ENCODE data around the gene COPS7B. TPM values are rescaled to one million over a fixed set of nuclear protein-coding genes. Genes with fewer than 3 reads are reported as not detected.

Gene COPS7B
- total RNA-seq (10 to 100 TPM; 27.6 to 29.9 TPM), total RNA-seq (18.0 to 52.5 (median 32.6) reads per million in 172 experiments)
- polyA plus RNA-seq (2013, experiment 1 of 2), result 36.0 TPM
- polyA plus RNA-seq (2013, experiment 2 of 2), result 41.0 TPM

- H3K4me1 ChIP-seq (ENCODE audit: insufficient read depth, low read length), result peaks cover 40% of the 10 kb centered on the region
- intact Hi-C loops (cut with DNase I, micrococcal nuclease), result loop anchor here in 1 of 2 experiments (2.0 to 10.0 kb wide), 4 partner anchors 324 to 1862 kb away; partner anchors contain the start of genes EIF4E2, FBXO36, NCL and TIGD1
- ChIA-PET CTCF (interaction anchor here (1.4 to 2.2 kb wide), 4 partner anchors 79 to 322 kb away, joined by 3 to 9 read pairs (median 5); partner anchors contain the start of gene NCL), POLR2A (interaction anchor here (0.6 to 1.5 kb wide), 4 partner anchors 11 to 1934 kb away, joined by 3 to 7 read pairs (median 3); partner anchors contain the start of gene NCL)
- H3K4me1 Mint-ChIP-seq (ENCODE audit: low read depth), result peaks cover 73% of the 10 kb centered on the region
- peaks cover 26% of the 10 kb centered on the region for H3K36me3 ChIP-seq (ENCODE audit: insufficient read depth, low read length)
- no peaks in the 10 kb centered on the region for H3K9me3 ChIP-seq (ENCODE audit: control insufficient read depth in 1 of 2, insufficient read depth in 1 of 2, low read length in 2 of 2)
- ATAC-seq (ENCODE audit: poor library complexity), result peak; percentile 63
- no peaks in the 10 kb centered on the region for H3K27me3 ChIP-seq (ENCODE audit: control insufficient read depth in 1 of 2, insufficient read depth in 2 of 2, low read length in 2 of 2)
- peaks cover 38% of the 10 kb centered on the region for H3K36me3 Mint-ChIP-seq (ENCODE audit: low read depth)
- no peaks in the 10 kb centered on the region for H3K27me3 Mint-ChIP-seq
- no peaks in the 10 kb centered on the region for H3K9me3 Mint-ChIP-seq
- peak within 1 kb of the TSS; percentile 73 for H3K4me3 ChIP-seq (ENCODE audit: low read length)
- H3K27ac ChIP-seq (ENCODE audit: low read depth in 1 of 2, low read length in 2 of 2), result peak within 1 kb of the TSS; percentile 52 to 55
- H3K27ac Mint-ChIP-seq, result peak within 1 kb of the TSS; percentile 82
- TF ChIP-seq CTCF (IDR thresholded peaks at IDR 0.05), result peak; percentile 38
- peak; percentile 65 to 90 (median 74) for DNase-seq
- H3K4me3 Mint-ChIP-seq, result peak within 1 kb of the TSS; percentile 90
These were observed at the start of gene COPS7B for GRCh38 chr2:231786177-231786916. Gene COPS7B, plus strand, starts transcription at chr2:231786445. Its CDS starts 2,126 bp downstream, at chr2:231788571.

GRCh38 chr2:231737761-231738160 lies 48.5 kb upstream of the COPS7B start:
- Mint-ChIP-seq H3K27me3 (no peaks in the 10 kb centered on the region), H3K36me3 (ENCODE audit: low read depth) (peaks cover 36% of the 10 kb centered on the region), H3K9me3 (no peaks in the 10 kb centered on the region), H3K27ac (no peak overlapping the region), H3K4me3 (no peak overlapping the region), H3K4me1 (ENCODE audit: low read depth) (no peaks in the 10 kb centered on the region)
- Histone ChIP-seq H3K36me3 (ENCODE audit: insufficient read depth, low read length) (peaks cover 30% of the 10 kb centered on the region), H3K9me3 (ENCODE audit: control insufficient read depth in 1 of 2, insufficient read depth in 1 of 2, low read length in 2 of 2) (no peaks in the 10 kb centered on the region), H3K4me3 (ENCODE audit: low read length) (no peak overlapping the region), H3K27ac (ENCODE audit: low read depth in 1 of 2, low read length in 2 of 2) (no peak overlapping the region), H3K27me3 (ENCODE audit: control insufficient read depth in 1 of 2, insufficient read depth in 2 of 2, low read length in 2 of 2) (no peaks in the 10 kb centered on the region), H3K4me1 (ENCODE audit: insufficient read depth, low read length) (no peaks in the 10 kb centered on the region)
- intact Hi-C loops (cut with DNase I, micrococcal nuclease), result no loop called here
- no peak for ATAC-seq (ENCODE audit: poor library complexity)
- CTCF ChIA-PET, result no interaction called here
- no peak for DNase-seq
- no peak for TF ChIP-seq CTCF (IDR thresholded peaks at IDR 0.05)
- POLR2A ChIA-PET, result no interaction called here

- H3K27ac ChIP-seq (ENCODE audit: low read depth in 1 of 2, low read length in 2 of 2), result no peak overlapping the region
- H3K4me1 ChIP-seq (ENCODE audit: insufficient read depth, low read length), result no peaks in the 10 kb centered on the region
- Mint-ChIP-seq H3K27ac (no peak overlapping the region), H3K9me3 (no peaks in the 10 kb centered on the region), H3K36me3 (ENCODE audit: low read depth) (peaks cover 6% of the 10 kb centered on the region), H3K4me1 (ENCODE audit: low read depth) (no peaks in the 10 kb centered on the region), H3K4me3 (no peak overlapping the region), H3K27me3 (no peaks in the 10 kb centered on the region)
- ChIA-PET POLR2A (no interaction called here), CTCF (no interaction called here)
- no peak overlapping the region for H3K4me3 ChIP-seq (ENCODE audit: low read length)
- H3K36me3 ChIP-seq (ENCODE audit: insufficient read depth, low read length), result no peaks in the 10 kb centered on the region
- no peak for TF ChIP-seq CTCF (IDR thresholded peaks at IDR 0.05)
- no peak for ATAC-seq (ENCODE audit: poor library complexity)
- no peak for DNase-seq
- H3K27me3 ChIP-seq (ENCODE audit: control insufficient read depth in 1 of 2, insufficient read depth in 2 of 2, low read length in 2 of 2), result no peaks in the 10 kb centered on the region
- H3K9me3 ChIP-seq (ENCODE audit: control insufficient read depth in 1 of 2, insufficient read depth in 1 of 2, low read length in 2 of 2), result no peaks in the 10 kb centered on the region
- intact Hi-C loops (cut with DNase I, micrococcal nuclease), result no loop called here
These were observed 42.7 kb upstream of the COPS7B start for GRCh38 chr2:231743376-231744116.
